GM18505 (cell line): Measurements from ENCODE around the gene XCL1.
"Not testable (repeated sequence)": the region's sequence is repeated elsewhere in the genome, so short reads cannot be mapped to it uniquely, and the experiment has no call there.

Experiments used
- ATAC-seq: cut with Tn5 transposase; IDR thresholded peaks from one replicate; pipeline ENCODE4 v1.9.1; 2021; ENCODE audit not compliant: unreplicated experiment
- POLR2A ChIP-seq: IDR thresholded peaks from 4 replicates; pipeline ENCODE4 v1.6.1; 2011; ENCODE audit warnings: borderline replicate concordance; ENCODE audit not compliant: insufficient read depth, insufficient read length; ENCODE audit errors: extremely low read depth

XCL1 gene

GRCh38 chr1:168554603-168555483 lies 21.6 kb upstream of the XCL1 start:
- TF ChIP-seq POLR2A: no peak
- ATAC-seq: no peak

- ATAC-seq: no peak
- TF ChIP-seq POLR2A: no peak
These were observed 20.8 kb upstream of the XCL1 start for GRCh38 chr1:168555508-168556046.

- ATAC-seq: no peak
- TF ChIP-seq POLR2A: no peak
These were observed 19.8 kb upstream of the XCL1 start for GRCh38 chr1:168556647-168557046.

- ATAC-seq: no peak
- TF ChIP-seq POLR2A: no peak
These were observed 16.0 kb upstream of the XCL1 start for GRCh38 chr1:168560370-168560769.

- TF ChIP-seq POLR2A: no peak
- no peak for ATAC-seq
These were observed 14.4 kb upstream of the XCL1 start for GRCh38 chr1:168561989-168562388.

GRCh38 chr1:168565825-168566224 lies 10.6 kb upstream of the XCL1 start:
- no peak for ATAC-seq
- no peak for TF ChIP-seq POLR2A

GRCh38 chr1:168567007-168567406 lies 9.4 kb upstream of the XCL1 start:
- TF ChIP-seq POLR2A: no peak
- ATAC-seq: no peak

- no peak for ATAC-seq
- no peak for TF ChIP-seq POLR2A
These were observed 8.8 kb upstream of the XCL1 start for GRCh38 chr1:168567568-168567967.

- ATAC-seq: no peak
- no peak for TF ChIP-seq POLR2A
These were observed 8.1 kb upstream of the XCL1 start for GRCh38 chr1:168568346-168568745.

GRCh38 chr1:168570652-168571051 lies 5.8 kb upstream of the XCL1 start:
- TF ChIP-seq POLR2A: no peak

GRCh38 chr1:168572633-168573032 lies 3.8 kb upstream of the XCL1 start:
- TF ChIP-seq POLR2A: no peak
- ATAC-seq: no peak

More at GRCh38 chr1:168570652-168571051, 5.8 kb upstream of the XCL1 start:
- no peak for ATAC-seq

GRCh38 chr1:168574234-168574633 lies 2.2 kb upstream of the XCL1 start:
- not testable (repeated sequence) for ATAC-seq

- ATAC-seq: not testable (repeated sequence)
These were observed 2.3 kb downstream of the XCL1 start for GRCh38 chr1:168578531-168579185.

GRCh38 chr1:168580290-168580689 lies 3.9 kb downstream of the XCL1 start:
- ATAC-seq: not testable (repeated sequence)

GRCh38 chr1:168580991-168581390 lies 4.6 kb downstream of the XCL1 start:
- ATAC-seq: not testable (repeated sequence)
